Measurements from ENCODE around the gene NTHL1.

The NTHL1 gene

DNA sequence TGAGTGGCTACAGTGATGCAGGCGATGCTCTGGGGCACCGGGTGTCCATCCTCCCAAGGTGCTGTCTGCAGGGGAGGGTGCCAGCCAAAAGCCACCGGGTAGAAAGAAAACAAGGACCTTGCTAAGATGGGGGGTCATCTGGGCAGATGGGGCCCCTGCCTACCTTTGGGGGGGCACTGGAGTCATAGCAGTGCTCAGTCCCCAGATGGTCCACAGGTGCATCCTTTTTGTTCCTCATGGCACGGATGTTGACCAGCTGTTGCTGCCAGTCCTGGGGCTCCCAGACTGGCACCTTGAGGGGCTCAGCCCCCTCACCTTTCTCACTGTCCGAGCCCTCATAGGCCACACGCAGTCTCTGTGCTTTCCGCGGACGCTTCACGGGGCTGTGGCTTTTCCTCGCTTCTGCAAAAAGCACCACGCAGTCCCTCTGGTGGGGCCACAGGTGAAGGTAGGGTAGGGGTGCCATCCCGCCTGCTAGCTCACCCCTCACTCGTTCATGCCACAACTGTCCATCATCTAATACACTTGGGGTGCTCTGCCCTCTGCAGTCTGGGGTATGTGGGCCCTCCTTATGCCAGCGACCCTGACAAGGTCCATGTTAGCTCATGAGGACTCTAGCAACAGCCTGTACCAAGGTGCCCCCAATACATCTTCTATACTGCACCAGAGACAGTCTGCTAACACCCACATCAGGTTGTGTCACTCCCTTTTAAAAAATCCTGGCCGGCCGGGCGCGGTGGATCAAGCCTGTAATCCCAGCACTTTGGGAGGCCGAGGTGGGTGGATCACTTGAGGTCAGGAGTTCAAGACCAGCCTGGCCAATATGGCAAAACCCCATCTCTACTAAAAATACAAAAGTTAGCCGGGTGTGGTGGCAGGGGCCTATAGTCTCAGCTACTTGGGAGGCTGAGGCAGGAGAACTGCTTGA lies 1.4 kb downstream of the NTHL1 start:
- TF ChIP-seq CTCF (conservative IDR thresholded peaks at IDR 0.05; ENCODE audit: low read depth) = no peak
- ChIA-PET POLR2A (ENCODE audit: low non-redundant PET) (interaction anchor here (1.1 kb wide), 1 partner anchor 81 kb away, joined by 3 read pairs; the partner anchor contains the start of gene RPS2), CTCF (interaction anchor here (0.6 kb wide), 1 partner anchor 24 kb away, joined by 4 read pairs; no protein-coding TSS in a partner anchor)
- peak overlapping the region; percentile 79 for H3K27ac ChIP-seq
- DNase-seq (ENCODE audit: low spot score) = no peak

- TF ChIP-seq CTCF (conservative IDR thresholded peaks at IDR 0.05; ENCODE audit: low read depth) = no peak
- peak overlapping the region; percentile 22; the same call in 1 of the 2 replicates for H3K27ac ChIP-seq
- DNase-seq (ENCODE audit: low spot score) = no peak
- ChIA-PET CTCF (no interaction called here), POLR2A (ENCODE audit: low non-redundant PET) (interaction anchor here (0.6 to 0.7 kb wide), 2 partner anchors 12 to 48 kb away, joined by 3 read pairs; no protein-coding TSS in a partner anchor)
Measured at GRCh38 chr16:2044541-2044940, 3.1 kb downstream of the NTHL1 start.

GRCh38 chr16:2043667-2044451 lies 3.8 kb downstream of the NTHL1 start:
- POLR2A ChIA-PET (ENCODE audit: low non-redundant PET) = no interaction called here
- CTCF ChIA-PET = no interaction called here
- H3K27ac ChIP-seq = peak overlapping the region; percentile 22

DNA sequence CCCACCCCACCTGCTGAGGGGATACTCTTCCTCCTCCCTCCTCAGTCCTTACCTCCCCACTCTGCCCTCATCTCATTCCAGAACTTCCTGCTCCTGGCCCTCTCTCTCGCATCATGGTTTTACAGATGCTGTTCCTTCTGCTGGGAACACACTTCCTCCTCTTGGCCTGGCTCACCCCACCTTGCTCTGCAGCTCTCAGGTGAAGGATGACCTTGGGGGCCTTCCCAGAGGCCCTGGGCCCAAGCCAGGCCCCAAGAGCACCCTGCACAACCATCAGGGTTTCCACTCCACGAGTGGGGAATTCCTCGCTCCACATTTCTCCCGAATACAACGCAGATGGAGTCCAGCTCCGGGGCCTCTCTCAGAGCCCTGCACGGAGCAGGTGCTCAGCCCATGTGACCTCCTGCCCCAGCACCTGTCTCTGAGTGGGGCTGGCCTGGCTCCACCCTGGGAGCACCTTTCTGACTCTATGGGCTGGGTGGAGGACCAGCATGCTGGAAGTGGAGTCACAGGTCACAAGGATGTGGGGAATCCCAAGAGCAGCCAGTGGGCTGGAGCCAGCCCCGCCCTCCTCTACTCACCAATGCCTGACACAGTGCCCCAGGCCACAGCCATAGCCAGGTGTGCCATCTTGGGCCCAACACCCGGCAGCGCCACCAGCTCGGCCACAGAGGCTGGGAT lies 4.5 kb downstream of the NTHL1 start:
- ChIA-PET CTCF (no interaction called here), POLR2A (ENCODE audit: low non-redundant PET) (no interaction called here)
- DNase-seq (ENCODE audit: low spot score) = no peak
- no peak for TF ChIP-seq CTCF (conservative IDR thresholded peaks at IDR 0.05; ENCODE audit: low read depth)
- peak overlapping the region; percentile 22 for H3K27ac ChIP-seq

More at GRCh38 chr16:2043667-2044451, 3.8 kb downstream of the NTHL1 start:
- no peak for TF ChIP-seq CTCF (conservative IDR thresholded peaks at IDR 0.05; ENCODE audit: low read depth)
- DNase-seq (ENCODE audit: low spot score) = no peak

DNA sequence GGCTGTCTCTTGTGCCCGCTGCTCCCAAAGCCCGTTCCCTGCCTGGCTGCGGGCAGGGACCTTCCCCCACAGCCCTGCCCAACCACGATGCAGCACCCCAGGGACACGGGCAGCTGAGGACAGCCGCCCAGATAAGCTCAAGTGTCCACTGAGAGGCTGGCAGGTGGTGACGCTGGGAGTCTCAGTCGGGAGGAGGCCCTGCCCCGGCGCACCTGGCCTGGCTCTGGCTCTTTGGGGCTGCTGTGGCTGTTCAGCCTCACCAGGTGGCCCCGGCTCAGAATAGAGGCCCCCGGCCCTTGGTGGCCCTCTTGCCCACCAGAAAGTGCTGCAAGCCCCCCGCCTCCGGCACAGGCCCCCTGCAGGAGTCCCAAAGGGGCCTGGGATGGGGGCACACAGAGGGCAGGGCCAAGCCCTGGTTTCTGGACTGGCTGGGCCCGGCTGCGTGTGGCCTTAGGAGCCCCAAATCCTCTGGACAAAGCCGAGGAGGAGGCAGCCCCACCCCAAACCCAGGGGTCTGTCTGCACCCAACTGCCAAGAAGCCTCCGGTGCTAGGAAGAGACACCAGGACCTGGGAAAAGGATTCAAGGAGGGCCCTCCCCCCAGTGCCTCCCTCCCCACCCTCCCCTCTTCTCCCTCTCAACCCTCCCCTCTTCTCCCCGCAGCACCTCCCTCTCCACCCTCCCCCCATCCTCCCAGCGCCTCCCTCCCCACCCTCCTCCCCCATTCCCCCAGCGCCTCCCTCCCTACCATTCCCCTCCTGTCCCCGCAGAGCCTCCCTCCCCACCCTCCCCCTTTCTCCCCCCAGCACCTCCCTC lies 5.3 kb downstream of the NTHL1 start:
- no peak for DNase-seq (ENCODE audit: low spot score)
- ChIA-PET CTCF (interaction anchor here (0.7 to 1.3 kb wide), 3 partner anchors 26 to 229 kb away, joined by 3 to 4 read pairs (median 3); no protein-coding TSS in a partner anchor), POLR2A (ENCODE audit: low non-redundant PET) (no interaction called here)
- peak overlapping the region; percentile 78 for H3K27ac ChIP-seq
- TF ChIP-seq CTCF (conservative IDR thresholded peaks at IDR 0.05; ENCODE audit: low read depth) = no peak

All from RWPE1 (cell line).